IMR-90 (cell line): ENCODE results near the gene TK2.

Experiments
- CTCF ChIP-seq: conservative IDR thresholded peaks from 2 replicates; pipeline ENCODE4 v1.5.1; 2012; ENCODE audit warnings: mild to moderate bottlenecking, low read depth, low read length, improper control_type of control experiment
- ELK1 ChIP-seq: fragments of 150-350 bp; IDR thresholded peaks from 2 replicates; pipeline ENCODE4 v1.6.1; 2016; ENCODE audit warnings: low read depth, mild to moderate bottlenecking, low read length, moderate library complexity, borderline replicate concordance
- MAFK ChIP-seq: IDR thresholded peaks from 2 replicates; pipeline ENCODE4 v1.6.1; 2012; ENCODE audit warnings: low read depth, low read length, improper control_type of control experiment
- MAZ ChIP-seq: IDR thresholded peaks from 2 replicates; pipeline ENCODE4 v1.6.1; 2012; ENCODE audit warnings: low read depth, mild to moderate bottlenecking, low read length, improper control_type of control experiment, moderate library complexity, borderline replicate concordance
- MXI1 ChIP-seq: IDR thresholded peaks from 2 replicates; pipeline ENCODE4 v1.6.1; 2012; ENCODE audit warnings: low read depth, mild to moderate bottlenecking, low read length, moderate library complexity, borderline replicate concordance
- POLR2A ChIP-seq: IDR thresholded peaks from 2 replicates; pipeline ENCODE4 v1.6.1; 2012; ENCODE audit warnings: mild to moderate bottlenecking, low read depth, low read length
- RAD21 ChIP-seq: IDR thresholded peaks from 2 replicates; pipeline ENCODE4 v1.6.1; 2012; ENCODE audit warnings: low read length, improper control_type of control experiment
- RFX5 ChIP-seq: IDR thresholded peaks from 2 replicates; pipeline ENCODE4 v1.8.0; 2012; ENCODE audit warnings: low read depth, mild to moderate bottlenecking, low read length, moderate library complexity
- SMC3 ChIP-seq: fragments of 150-350 bp; IDR thresholded peaks from 2 replicates; pipeline ENCODE4 v1.6.1; 2016; ENCODE audit warnings: low read depth, mild to moderate bottlenecking, antibody characterized with exemption, low read length, moderate library complexity
- USF2 ChIP-seq: fragments of 150-350 bp; IDR thresholded peaks from 2 replicates; pipeline ENCODE4 v1.6.1; 2017; ENCODE audit warnings: mild to moderate bottlenecking, antibody characterized with exemption, low read length, low read depth

DNA sequence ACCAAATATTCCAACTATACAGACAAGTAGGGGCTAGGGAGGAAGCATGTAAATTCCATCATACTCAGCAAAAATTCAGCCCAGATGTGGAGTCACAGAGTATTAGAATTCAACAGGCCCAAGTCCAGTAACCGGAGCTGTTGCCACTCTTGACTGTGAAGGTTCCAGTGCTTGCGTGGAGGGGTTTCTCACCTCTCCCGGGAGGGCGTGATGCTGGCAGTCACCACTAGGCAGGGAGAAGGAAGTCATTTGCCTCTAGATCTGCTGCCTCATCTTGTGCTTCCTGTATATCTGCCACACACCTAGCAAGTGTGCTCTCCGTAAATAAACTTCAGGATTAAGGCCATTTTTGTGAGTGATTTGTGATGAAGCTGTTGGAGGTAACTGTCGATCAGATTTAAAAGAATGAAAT lies 1.4 kb upstream of the TK2 start:
- TF ChIP-seq CTCF (peak; percentile 12; the same call in 1 of the 2 replicates), RFX5 (no peak), MAZ (no peak), USF2 (no peak), SMC3 (no peak), MXI1 (no peak), ELK1 (no peak), POLR2A (no peak), MAFK (peak; percentile 79), RAD21 (no peak)
